HG03159 (cell line): Measurements from ENCODE around the gene NEB.
"Not testable (repeated sequence)": the region's sequence is repeated elsewhere in the genome, so short reads cannot be mapped to it uniquely, and the experiment has no call there.

Experiments used
- ATAC-seq: cut with Tn5 transposase; IDR thresholded peaks from one replicate; pipeline ENCODE4 v1.9.1; 2021; ENCODE audit warnings: mild to moderate bottlenecking, moderate library complexity; ENCODE audit not compliant: unreplicated experiment

NEB gene

DNA sequence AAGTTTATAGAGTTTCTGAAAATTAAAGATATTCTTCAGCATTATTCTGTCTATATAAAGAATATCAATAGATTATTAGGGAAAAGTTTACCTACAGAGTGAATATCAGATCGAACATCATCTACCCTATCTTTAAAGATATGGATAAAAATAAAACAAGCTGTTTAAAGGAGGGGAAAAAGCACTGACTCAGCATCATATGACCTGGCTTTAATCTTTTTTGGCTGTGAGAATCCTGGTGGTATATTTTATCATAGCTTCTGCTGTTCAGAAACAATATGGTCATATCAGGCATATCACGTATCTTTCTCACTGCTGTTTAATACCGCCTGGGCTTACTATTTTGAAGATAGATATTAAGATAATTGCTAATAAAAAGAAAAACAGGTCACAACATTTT is 80.2 kb downstream of the NEB start:
- no peak for ATAC-seq

DNA sequence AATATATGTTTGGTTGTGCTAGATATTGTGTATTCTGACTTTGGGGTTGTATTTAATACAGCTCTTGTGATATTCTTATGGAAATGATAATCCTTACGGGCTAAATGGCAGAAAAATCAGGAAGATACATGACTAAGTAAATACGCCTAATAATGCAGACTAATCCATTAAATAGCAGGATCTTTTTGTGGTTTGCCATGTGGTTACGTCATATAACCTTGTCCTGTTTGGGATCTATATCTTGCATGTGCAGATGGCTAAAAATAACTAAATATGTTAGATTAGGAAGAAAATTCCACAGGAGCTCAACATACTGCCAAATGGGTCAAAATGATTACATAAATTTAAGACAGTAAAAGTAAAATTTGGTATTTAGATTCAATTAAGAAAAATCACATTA is 83.0 kb downstream of the NEB start:
- ATAC-seq, result no peak

DNA sequence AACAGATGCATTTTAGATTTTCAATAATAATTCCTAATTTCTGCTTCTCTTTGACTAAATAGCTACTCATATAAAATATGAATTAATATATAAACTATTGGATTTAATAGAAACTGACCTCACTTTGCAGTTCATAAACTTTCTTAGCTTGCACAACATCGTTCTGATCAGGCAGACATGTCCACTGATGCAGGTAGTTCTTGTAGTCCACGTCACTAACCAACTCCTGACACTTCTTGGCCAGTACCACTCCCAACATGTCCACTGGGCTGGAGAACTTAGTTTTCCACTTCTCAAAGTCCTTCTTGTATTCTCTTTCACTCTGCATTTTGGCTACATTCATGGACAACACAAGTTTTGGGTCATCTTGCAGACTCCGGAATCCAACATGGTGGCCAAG is 83.8 kb downstream of the NEB start:
- ATAC-seq, result no peak

DNA sequence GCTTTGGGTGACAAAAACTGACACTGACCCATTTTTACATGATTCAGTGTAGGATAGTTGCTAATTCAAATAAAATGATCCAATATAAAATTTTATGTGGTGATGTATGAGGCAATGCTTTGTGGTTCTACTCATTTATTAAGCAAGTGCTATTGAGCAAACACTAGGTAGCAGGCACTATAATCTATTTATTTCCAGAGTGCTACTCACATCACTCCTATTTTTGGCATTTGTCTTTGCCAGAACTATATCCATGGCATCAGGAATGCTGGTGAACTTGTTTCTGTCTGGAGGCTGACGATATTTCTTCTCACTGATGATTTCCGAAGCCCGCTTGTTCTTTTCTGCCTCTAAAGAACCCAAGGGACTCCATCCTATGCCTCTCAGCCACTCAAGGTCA is 84.3 kb downstream of the NEB start:
- no peak for ATAC-seq

DNA sequence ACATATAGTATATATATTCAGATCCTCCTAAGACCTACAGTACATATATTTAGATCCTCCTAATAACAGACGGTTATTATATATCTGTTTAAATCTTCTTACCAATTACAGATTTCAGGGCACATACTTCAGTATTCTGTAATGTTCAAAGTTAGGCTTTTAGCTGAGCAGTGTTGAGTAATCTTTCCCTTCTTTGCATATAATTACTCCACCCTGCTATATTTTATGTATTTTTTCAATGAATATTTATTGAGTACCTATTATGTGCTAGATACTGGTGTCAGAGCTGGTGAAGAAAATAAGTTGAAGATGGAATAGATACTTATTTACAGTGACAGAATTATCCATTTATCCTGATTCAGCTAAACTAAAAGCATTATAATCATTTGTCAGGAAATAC is 84.9 kb downstream of the NEB start:
- no peak for ATAC-seq

DNA sequence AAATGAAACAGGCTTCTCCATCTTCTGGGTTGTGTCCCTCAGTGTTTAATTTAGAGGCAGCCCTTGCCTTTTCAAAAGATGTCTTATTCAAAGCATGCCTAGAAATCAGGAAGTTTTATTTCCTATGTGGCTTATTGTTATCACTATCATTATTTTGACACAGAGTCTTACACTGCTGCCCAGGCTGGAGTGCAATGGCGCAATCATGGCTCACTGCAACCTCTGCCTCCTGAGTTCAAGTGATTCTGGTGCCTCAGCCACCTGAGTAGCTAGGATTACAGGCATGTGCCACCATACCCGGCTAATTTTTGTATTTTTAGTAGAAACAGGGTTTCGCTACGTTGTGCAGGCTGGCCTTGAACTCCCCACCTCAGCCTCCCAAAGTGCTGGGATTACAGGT is 87.8 kb downstream of the NEB start:
- ATAC-seq, result not testable (repeated sequence)

DNA sequence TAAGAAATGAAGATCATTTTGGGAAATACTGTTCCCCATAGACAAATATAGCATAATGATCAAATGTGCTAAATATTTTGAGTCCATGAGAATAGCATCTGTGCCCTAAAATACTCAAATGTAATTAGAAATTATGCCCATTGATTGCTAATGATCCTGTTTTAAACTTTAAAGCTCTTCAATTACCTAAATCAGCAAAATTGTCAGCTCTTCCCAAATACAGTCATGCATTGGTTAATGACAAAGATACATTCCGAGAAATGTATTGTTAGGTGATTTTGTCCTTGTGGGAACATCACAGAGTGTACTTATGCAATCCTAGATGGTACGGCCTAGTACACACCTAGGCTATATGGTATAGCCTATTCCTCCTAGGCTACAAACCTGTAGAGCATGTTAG is 89.7 kb downstream of the NEB start:
- no peak for ATAC-seq

DNA sequence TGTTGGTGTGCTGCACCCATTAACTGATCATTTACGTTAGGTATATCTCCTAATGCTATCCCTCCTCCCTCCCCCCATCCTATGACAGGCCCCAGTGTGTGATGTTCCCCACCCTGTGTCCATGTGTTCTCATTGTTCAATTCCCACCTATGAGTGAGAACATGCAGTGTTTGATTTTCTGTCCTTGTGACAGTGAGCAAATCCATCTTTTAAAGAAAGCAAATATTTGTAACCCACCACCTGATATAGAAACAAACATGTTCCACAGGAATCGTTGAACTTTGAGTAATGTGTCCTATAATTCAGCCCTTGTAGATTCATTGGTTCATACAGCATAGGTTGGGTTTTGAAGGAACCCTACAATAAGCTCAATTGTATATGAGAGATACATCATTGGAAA is 92.4 kb downstream of the NEB start:
- not testable (repeated sequence) for ATAC-seq

DNA sequence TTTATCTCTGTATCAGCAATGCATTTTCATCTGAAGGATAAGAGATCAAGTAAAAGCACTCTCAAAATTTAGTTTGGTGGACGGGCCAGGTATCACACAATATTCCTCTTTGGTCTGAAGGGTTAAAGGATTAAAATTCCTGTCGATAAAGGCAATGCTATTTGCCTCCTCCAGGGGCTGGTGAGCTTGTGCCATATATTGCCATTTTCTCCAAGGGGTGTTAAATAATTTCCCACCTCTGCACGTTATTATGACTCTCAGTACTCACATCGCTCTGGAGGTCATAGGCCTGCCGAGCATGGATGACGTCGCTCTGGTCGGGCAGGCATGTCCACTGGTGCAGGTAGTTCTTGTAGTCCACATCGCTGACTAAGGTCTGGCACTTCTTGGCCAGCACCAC is 94.2 kb downstream of the NEB start:
- ATAC-seq, result no peak

DNA sequence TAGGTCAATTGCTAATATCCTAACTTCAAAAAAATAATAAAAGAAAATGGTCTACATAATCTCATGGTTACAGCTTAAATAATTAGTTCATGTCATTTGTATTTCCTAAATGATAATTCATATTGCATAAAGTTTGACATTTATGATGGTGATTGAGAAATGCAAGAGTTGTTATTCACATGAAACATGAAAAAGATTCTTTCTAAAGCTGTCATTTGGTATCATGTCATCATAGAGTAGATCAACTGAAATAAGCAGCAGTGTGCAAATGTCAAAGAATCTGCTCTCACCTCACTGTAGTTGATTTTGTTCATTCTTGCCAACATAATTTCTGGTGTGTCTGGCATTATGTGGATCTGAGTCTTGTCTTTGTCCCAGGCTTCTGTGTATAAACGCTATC is 95.3 kb downstream of the NEB start:
- no peak for ATAC-seq

DNA sequence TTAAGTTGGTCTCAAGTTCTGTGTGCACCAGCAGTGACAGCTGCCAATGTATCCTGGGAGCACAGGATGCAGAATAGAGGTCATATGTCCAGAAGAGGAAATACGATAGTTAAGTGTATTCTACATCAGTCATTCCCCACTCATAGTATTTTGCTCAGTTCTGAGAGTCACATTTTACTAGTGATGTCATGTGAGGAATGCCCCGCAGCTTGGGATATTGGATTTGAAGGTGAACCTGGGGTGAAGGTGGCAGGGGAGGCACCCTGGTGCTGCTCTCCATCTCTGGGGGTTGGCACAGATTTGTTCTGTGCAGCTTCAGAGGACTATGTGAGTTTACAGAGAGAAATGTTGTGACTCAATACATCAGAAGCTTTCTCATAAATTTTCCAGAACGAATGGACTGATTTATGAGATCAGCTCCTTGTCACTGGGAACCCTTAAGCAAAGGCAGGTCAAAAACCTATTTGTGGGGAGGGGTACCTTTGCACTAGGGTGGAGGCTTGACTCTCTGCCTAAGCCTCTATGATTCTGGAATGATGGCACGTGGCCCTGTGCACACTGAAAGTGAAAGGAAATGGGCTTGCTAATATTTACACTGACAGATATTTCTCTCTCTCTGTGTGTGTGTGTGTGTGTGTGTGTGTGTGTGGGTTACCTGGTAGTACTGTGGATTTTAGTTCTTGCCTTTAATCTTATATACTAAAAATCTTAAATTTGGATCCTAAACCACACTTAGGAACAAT is 95.9 kb downstream of the NEB start:
- ATAC-seq, result peak; percentile 70

DNA sequence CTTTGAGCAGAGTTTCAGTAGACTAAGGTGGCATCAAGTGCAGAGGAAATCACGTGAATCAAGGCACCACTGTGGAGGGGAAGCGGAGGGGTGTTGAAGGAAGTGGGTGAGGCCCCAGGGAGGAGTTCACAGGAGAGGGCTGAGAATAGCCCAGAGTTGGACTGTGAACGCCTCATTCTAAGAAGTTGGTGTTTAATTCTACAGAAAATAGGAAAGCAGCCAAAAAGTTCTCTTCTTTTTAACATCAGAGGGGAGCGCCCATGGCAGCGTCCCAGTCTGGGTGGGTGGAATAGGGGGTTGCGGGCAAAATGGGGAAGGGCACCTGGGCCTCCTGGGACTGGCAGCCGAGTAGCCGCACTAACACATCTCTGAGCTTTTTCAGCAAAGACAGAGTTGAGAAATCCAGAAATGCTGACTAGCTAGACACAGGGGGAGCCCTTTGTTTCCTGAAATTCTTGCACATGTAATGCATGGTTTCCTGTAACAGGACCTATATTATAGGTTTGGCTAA is 97.0 kb downstream of the NEB start:
- peak; percentile 61 for ATAC-seq

DNA sequence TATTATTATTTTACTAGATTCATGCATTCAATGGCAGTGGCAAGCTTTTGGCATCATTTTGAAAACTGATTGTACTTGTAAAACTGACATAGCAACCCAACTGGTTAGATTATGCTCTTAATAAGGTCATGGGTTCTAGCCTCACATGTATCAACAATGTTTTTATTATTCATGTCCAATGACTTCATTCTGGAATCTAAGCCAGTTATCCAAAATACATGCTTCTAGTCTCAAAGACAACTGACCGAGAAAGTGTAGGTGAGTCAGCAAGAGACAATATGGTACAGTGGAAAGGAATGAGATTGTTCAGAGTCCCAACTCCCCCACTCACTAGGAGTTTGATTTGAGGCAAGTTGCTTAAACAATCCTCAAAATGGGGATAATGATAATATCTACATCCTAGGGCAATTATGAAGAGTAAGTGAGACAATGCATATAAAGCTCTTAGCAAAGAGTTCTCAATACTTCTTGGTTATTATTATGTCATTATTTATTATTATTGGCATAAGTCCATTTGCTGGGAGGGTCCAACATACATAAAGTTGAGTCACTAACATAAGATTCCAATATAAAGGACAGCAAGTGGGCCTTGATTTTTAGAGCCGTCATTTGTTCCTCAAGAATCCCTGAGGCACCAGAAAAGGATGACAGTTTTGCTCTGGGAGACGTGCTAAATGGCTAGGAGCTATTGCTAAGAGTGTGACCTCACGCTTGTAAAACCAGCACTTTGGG is 99.4 kb downstream of the NEB start:
- no peak for ATAC-seq

DNA sequence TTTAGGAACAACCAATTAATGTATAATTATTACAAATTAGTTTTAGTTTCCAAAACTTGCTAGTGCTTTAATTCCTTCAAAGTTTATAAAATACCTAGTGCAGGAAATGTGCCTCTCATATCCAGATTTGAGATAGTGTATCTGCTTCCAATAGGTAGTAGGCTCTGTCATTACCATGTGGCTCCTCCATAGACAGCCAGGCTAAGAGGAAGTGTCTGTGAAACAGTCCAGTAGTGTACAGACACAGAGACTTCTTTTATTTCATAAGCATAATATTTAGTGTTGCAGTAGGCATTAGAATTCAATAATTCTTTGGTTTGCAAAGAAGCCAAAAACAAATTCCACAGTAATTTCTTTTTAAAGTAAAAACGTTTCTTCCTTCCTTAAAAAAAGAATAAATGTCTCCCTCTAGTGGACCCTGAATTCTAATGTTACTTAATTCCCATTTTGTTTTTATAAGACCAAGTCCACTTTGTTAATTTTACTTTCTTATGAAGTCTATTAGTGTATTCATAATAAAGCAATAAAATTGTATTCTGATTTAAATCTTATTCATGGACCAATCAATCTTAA is 101.2 kb downstream of the NEB start:
- ATAC-seq, result no peak

DNA sequence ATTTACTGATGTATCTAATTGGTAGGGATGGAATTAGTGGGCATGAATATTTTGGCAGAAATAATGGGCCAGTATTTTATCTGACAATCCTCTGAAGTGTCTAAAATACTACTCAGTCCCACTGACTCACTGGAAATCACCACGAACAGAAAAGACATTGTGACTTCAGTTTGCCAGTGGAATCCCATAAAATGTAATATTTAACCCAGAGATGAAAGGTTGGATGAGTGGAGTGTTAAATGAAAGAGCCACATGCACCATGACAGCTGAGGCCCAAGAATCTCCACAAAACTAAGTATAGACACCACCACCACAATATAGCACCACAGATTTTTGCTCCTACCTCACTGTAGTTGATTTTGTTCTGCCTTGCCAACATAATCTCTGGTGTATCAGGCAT is 103.9 kb downstream of the NEB start:
- ATAC-seq, result no peak

DNA sequence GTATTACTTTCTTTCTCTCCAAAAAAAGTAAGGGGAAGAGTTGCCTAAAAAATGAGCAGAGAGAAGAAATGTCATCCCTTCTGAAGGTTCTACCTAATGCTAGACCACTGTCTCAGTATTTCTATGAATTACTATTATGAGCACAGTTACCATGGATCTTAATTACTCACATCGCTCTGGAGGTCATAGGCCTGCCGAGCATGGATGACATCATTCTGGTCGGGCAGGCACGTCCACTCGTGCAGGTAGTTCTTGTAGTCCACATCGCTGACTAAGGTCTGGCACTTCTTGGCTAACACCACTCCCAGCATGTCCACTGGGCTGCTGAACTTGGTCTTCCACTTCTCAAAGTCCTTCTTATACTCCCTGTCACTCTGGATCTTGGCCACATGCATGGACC is 106.9 kb downstream of the NEB start:
- ATAC-seq, result no peak

DNA sequence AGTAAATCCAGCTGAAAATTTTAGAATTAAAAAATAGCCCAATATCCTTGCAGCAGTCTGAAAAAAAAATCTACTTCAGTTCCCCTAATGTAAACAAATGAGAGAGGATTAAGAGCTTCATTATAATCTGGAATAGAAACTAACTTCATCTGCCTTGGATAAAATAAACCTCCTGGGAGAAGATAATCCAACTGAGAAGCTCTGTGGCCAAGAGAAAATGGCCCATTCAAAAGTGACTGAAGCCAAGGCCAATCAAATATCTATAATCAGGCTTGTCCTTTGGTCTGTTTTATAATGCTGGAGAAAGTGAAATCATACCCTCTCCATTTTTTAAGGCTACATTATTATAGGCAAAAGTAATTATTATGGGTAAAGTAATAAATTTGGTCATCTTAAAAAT is 110.0 kb downstream of the NEB start:
- no peak for ATAC-seq

DNA sequence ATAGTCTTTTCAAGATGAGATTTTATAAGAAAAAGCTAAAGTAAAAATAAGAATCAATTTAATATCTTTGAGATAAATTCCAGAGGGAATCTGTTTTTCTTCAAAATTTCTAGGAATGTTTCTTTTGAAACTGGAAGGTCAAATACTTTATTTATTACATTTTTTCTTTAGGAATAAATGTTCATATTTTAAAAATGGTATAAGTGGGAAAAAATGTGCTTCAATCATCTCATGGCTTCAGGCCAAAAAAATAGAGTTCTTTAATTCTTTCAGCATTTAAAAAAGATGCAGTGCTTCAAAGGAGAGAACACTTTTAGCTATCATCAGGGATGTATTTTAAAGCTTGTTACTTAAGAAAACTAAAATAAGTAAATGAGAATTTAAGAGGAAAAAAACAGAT is 110.6 kb downstream of the NEB start:
- ATAC-seq, result no peak

DNA sequence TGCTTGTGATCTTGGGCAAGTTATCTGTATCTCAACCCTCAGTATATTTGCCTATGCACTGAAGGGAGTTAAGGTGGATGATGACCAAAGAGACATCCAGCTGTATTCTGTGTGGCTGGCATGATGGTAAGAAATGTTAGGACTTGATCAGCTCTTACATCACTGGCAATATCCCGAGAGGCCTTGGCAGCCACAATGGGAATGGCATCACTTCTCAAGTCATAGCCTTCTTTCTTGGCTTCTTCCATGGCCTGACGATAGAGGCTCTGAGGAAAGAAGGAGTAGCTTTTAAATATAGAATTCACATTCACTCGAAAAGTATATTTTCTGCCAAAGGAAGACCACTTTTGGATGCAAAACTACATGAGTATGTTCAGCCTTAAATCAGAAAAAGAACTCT is 113.5 kb downstream of the NEB start:
- no peak for ATAC-seq

DNA sequence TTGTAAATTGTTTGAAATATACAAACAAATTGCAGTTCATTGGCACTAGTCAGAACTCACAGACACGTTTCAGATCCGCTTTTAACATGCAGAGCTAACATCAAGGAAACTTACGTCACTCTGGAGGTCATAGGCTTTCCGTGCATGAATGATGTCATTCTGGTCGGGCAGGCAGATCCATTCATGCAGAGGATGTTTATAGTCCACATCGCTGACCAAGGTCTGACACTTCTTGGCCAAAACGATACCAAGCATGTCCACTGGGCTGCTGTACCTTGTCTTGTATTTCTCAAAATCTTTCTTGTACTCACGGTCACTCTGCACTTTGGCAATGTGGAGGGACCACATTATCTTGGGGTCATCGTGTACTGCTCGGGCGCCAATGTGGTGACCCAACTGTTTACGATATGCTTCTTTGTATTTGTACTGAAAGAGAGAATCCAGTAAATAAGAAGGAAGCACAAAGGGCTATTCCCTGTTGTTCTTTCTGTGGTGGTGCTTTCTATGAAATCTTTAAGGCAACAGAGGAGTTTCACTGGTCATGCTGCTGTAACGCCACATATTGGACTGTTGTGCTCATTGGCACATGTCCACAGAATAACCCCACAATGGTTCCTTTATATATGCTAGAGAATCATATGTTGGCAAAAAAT is 114.8 kb downstream of the NEB start:
- ATAC-seq, result no peak

DNA sequence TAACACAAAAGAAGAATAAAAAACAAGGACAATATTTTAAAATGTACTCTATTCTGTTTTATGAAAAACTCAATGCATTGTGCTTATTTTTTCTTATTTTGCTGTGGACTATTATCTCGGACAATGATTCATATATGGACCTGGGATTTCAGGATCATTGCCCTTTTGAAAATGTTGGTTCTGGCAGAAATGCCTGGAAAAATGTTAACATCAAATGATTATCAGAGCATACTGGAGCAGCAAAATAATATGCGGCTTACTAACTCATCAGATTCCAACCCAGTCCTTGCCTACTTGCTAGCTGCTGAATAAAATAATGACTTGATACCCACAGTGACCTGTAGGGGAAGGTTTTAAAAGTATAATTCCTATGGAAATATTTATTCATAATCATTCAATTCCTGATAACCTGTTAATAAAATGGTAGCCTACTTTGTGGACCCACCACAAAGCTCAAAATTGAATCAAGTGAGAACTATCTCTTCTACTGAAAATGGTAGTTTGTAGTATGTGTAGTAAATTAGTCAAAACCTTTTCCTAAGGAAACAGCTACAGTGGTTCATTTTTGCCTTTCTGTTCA is 117.4 kb downstream of the NEB start:
- ATAC-seq, result no peak
